ENCODE measurements around the gene MMEL1.
"Not testable (repeated sequence)": the region's sequence is repeated elsewhere in the genome, so short reads cannot be mapped to it uniquely, and the experiment has no call there.

Gene MMEL1

DNA sequence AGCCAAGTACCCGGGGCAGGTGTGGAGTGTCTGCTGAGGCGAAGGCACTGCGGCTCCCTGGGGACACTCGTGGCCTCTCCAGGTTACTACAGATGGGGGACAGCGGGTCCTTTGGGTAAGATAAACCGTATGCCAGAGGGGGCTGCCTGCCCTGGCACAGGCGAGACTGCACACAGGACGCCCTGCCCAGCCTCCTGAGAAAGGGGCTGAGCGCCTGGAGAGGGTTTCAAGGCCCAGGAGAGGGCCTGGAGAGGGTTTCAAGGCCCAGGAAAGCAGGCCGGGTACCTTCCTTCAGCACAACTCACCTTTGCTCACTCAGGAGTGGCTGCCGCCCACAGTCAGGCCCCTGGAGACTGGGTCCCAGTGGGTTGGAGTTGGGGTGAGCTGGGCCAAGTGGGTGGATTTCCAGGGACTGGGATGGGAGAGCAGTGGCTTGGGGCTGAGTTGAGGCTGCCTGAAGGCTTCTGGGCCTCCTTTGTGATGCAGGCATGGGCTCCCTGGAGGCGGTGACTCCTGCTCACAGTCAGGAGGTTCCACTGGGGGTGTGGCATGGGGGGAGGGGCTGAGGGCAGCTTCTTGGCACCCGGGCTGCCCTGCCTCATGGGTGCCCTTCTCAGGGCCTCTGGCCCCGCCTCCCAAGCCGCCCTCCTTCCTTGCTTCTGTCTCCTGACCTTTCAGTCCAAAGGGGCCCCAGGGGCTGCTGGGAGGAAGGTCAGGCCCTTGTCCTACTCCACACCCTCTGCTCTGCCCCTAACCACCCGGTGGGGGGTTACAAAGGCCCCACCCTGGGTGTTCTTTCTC lies at the start of gene MMEL1:
Gene MMEL1 (minus strand): TSS at position 456 of the 801 bp plus-strand sequence. CDS start 3,532 bp downstream, outside the sequence.
- DNase-seq (ENCODE audit: low spot score), result no peak

DNA sequence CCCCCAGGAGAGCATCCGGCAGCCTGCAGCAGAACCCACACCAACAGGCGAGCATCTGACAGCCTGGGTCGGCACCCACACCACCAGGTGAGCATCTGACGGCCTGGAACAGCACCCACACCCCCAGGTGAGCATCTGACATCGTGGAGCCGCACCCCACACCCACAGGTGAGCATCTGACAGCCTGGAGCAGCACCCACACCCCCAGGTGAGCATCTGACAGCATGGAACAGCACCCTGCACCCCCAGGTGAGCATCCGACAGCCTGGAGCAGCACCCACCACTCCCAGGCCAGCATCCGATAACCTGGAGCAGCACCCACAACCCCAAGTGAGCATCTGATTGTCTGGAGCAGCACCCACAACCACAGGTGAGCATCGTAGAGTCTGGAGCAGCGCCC lies 43.9 kb upstream of the MMEL1 start:
- not testable (repeated sequence) for DNase-seq (ENCODE audit: low spot score)

GRCh38 chr1:2671656-2672055 lies 38.8 kb upstream of the MMEL1 start:
- DNase-seq (ENCODE audit: low spot score), result not testable (repeated sequence)

GRCh38 chr1:2659806-2660205 lies 27.0 kb upstream of the MMEL1 start:
- not testable (repeated sequence) for DNase-seq (ENCODE audit: low spot score)

DNA sequence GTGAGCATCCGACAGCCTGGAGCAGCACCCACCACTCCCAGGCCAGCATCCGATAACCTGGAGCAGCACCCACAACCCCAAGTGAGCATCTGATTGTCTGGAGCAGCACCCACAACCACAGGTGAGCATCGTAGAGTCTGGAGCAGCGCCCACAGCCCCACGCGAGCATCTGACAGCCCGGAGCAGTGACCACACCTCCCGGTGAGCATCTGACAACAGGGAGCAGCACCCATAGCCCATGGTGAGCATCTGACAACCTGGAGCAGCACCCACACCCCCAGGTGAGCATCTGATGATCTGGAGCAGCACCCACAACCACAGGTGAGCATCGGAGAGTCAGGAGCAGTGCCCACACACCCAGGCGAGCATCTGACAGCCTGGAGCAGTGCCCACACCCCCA lies 25.1 kb upstream of the MMEL1 start:
- not testable (repeated sequence) for DNase-seq (ENCODE audit: low spot score)

DNA sequence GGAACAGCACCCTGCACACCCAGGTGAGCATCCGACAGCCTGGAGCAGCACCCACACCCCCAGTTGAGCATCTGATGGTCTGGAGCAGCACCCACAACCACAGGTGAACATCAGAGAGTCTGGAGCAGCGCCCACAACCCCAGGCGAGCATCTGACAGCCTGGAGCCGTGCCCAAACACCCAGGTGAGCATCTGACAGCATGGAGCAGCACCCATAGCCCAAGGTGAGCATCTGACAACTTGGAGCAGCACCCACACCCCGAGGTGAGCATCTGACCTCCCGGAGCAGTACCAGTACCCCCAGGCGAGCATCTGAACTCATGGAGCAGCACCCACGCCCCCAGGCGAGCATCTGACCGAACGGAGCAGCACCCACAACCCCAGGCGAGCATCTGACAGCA lies 24.3 kb upstream of the MMEL1 start:
- DNase-seq (ENCODE audit: low spot score), result not testable (repeated sequence)

- not testable (repeated sequence) for DNase-seq (ENCODE audit: low spot score)
Measured at GRCh38 chr1:2655598-2656434, 23.0 kb upstream of the MMEL1 start.

DNA sequence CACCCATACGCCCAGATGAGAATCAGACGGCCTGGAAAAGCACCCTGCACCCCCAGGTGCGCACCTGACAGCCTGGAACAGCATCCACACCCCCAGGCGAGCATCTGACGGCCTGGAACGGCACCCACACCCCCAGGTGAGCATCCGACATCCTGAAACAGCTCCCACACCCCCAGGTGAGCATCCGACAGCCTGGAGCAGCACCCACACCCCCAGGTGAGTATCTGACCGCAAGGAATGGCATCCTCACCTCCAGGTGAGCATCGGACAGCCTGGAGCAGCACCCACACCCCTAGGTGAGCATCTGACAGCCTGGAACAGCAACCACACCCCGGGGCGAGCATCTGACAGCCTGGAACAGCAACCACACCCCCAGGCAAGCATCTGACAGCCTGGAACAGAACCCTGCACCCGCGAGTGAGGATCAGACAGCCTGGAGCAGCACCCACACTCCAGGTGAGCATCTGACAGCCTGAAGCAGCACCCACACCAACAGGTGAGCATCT lies 21.7 kb upstream of the MMEL1 start:
- not testable (repeated sequence) for DNase-seq (ENCODE audit: low spot score)

GRCh38 chr1:2653741-2654442 lies 21.1 kb upstream of the MMEL1 start:
- not testable (repeated sequence) for DNase-seq (ENCODE audit: low spot score)

GRCh38 chr1:2652926-2653571 lies 20.2 kb upstream of the MMEL1 start:
- not testable (repeated sequence) for DNase-seq (ENCODE audit: low spot score)

- not testable (repeated sequence) for DNase-seq (ENCODE audit: low spot score)
Measured at GRCh38 chr1:2652152-2652925, 19.5 kb upstream of the MMEL1 start.

DNA sequence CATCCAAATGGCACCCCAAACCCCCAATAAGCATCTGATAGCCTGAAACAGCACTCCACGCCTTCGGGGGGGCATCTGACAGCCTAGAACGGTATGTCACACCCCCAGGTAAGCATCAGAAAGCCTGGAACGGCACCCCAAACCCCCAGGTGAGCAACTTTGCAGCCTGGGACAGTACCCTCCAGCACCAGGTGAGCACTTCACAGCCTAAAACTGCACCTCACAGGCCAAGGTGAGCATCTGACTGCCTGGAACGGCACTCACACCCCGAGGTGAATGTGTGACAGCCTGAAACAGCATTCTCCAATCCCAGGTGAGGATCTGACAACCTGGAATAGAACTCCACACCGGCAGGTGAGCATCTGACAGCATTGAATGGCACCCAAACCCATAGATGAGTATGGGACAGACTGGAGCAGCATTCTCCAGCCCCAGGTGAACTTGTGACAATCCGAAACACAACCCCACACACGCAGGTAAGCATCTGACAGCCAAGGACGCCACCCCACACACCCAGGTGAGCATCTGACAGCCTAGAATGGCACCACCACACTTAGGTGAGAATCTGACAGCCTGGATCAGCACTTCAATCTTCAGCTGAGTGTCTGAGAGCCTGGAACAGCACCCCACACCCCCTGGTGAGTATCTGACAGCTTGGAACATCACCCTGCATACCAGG lies 18.3 kb upstream of the MMEL1 start:
- no peak for DNase-seq (ENCODE audit: low spot score)

- DNase-seq (ENCODE audit: low spot score), result no peak
Measured at GRCh38 chr1:2646837-2647236, 14.0 kb upstream of the MMEL1 start.

- DNase-seq (ENCODE audit: low spot score), result no peak
Measured at GRCh38 chr1:2645776-2646175, 13.0 kb upstream of the MMEL1 start.

GRCh38 chr1:2645143-2645542 lies 12.3 kb upstream of the MMEL1 start:
- DNase-seq (ENCODE audit: low spot score), result no peak

DNA sequence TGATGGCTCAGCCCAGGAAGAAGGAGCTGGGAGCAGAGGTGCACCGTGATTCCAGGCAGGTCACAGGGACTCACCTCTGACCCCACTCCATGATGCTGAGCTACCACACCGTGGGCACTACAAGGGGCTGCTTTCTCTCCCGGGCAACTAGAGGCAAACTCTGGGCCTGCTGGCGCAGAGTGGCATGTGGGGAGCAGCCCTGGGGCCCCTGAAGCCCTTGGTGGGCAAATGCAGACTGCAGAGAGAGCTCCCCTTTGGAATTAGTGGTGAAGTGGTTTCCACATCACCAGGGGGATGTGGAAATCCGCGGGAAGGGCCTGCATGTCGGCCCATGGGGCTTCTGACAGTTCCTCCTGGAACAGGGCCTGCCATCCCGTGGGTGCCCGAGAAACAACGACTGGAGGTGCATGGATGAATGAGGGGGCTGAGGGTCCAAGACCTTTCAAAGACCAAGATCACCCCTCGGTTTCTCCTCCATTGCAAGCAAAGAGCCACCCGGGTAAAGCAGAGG lies 11.8 kb upstream of the MMEL1 start:
- no peak for DNase-seq (ENCODE audit: low spot score)

- no peak for DNase-seq (ENCODE audit: low spot score)
Measured at GRCh38 chr1:2644171-2644570, 11.4 kb upstream of the MMEL1 start.

DNA sequence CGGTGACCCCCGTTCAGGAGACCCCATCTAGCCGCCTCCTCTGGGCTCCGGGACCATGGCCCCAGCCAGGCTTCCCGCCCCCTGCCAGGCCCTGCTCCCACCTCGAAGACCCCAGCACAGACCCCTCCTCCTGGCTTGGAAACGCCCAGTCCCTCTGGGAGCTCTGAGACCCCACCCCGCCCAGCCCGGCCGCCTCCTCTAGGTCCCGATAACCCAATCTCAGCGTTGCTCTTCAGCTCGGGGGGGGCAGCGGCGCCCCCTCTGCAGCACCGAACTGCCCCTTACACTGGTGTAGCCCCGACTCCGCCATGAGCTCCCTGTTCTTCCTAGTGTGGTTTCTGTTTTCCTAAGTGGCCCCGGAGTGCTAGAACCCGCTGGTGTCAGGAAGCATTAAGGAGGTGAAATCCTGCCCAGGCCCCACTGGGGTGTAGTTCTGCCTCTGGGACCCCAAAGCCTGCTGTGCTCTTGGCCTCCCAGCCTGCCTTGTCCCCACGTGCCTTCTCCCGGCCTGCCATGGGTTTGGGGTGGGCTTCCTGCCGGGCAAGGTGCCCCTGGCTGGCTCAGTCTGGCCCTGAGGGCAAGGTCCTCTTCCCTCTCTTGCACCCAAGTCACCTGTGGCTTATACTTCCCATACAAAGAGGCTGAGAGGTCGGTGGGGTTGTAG lies 10.7 kb upstream of the MMEL1 start:
- no peak for DNase-seq (ENCODE audit: low spot score)
